Neuronal stem cell (in vitro differentiated cells): ENCODE data around the gene FBH1.

ENCODE experiments used
- DNase-seq: peaks from one replicate; pipeline ENCODE4 v3.0.0-alpha.2; 2013; ENCODE audit warnings: low spot score
- H2AFZ ChIP-seq: one replicate; pipeline ENCODE4 v1.6.1; 2013; ENCODE audit warnings: mild to moderate bottlenecking, low read length, inconsistent platforms
- H2AK5ac ChIP-seq: 2 replicates; pipeline ENCODE4 v1.6.1; 2013; ENCODE audit warnings: low read depth, mild to moderate bottlenecking, inconsistent platforms, low read length, moderate library complexity, mixed read lengths
- H2BK120ac ChIP-seq: 2 replicates; pipeline ENCODE4 v1.6.1; 2013; ENCODE audit warnings: low read depth, mild to moderate bottlenecking, inconsistent platforms, low read length, moderate library complexity, mixed read lengths
- H2BK12ac ChIP-seq: one replicate; pipeline ENCODE4 v1.6.1; 2013; ENCODE audit warnings: low read length, inconsistent platforms
- H2BK15ac ChIP-seq: 2 replicates; pipeline ENCODE4 v1.6.1; 2013; ENCODE audit warnings: mild to moderate bottlenecking, low read length, inconsistent platforms, mixed read lengths
- H2BK5ac ChIP-seq: one replicate; pipeline ENCODE4 v1.6.1; 2013; ENCODE audit warnings: inconsistent platforms, mild to moderate bottlenecking, low read length, moderate library complexity
- H3K14ac ChIP-seq: one replicate; pipeline ENCODE4 v1.6.1; 2013; ENCODE audit warnings: low read length, inconsistent platforms
- H3K18ac ChIP-seq: 2 replicates; pipeline ENCODE4 v1.6.1; 2013; ENCODE audit warnings: low read length, inconsistent platforms
- H3K23ac ChIP-seq: 2 replicates; pipeline ENCODE4 v1.6.1; 2013; ENCODE audit warnings: low read depth, mild to moderate bottlenecking, mixed read lengths, low read length, inconsistent platforms; ENCODE audit not compliant: poor library complexity
- H3K27ac ChIP-seq: replicated peaks from 3 replicates; pipeline ENCODE4 v1.5.1; 2013; ENCODE audit warnings: low read length, inconsistent platforms
- H3K27me3 ChIP-seq, 3 experiments: 2 replicates each; pipeline ENCODE4 v1.6.1; 2013; ENCODE audit warnings: low read length in 3 of 3, mild to moderate bottlenecking in 2 of 3, inconsistent platforms in 1 of 3, low read depth in 1 of 3, mixed read lengths in 1 of 3, moderate library complexity in 1 of 3; ENCODE audit not compliant: control insufficient read depth in 3 of 3, insufficient read depth in 3 of 3
- H3K36me3 ChIP-seq, 2 donors: replicated peaks in 1 of 2; 2 replicates each; pipeline ENCODE4 v1.6.1; 2013; ENCODE audit warnings: low read length in 2 of 2; ENCODE audit not compliant: control insufficient read depth in 2 of 2, insufficient read depth in 2 of 2
- H3K4ac ChIP-seq: 2 replicates; pipeline ENCODE4 v1.6.1; 2013; ENCODE audit warnings: inconsistent platforms, mild to moderate bottlenecking, low read length, moderate library complexity
- H3K4me1 ChIP-seq, 2 donors: 1 replicate in 1 of 2; 2 replicates in 1 of 2; pipeline ENCODE4 v1.6.1; 2013; ENCODE audit warnings: low read length in 2 of 2, low read depth in 1 of 2; ENCODE audit not compliant: control insufficient read depth in 2 of 2, insufficient read depth in 1 of 2
- H3K4me2 ChIP-seq: one replicate; pipeline ENCODE4 v1.6.1; 2013; ENCODE audit warnings: mild to moderate bottlenecking, low read length, inconsistent platforms; ENCODE audit not compliant: insufficient read depth, poor library complexity, severe bottlenecking
- H3K4me3 ChIP-seq, 2 donors: 2 replicates each; pipeline ENCODE4 v1.5.1; 2013; ENCODE audit warnings: low read length in 2 of 2, mild to moderate bottlenecking in 2 of 2, inconsistent platforms in 1 of 2, moderate library complexity in 1 of 2
- H3K79me1 ChIP-seq: one replicate; pipeline ENCODE4 v1.6.1; 2013; ENCODE audit warnings: low read depth, mild to moderate bottlenecking, inconsistent platforms, low read length, moderate library complexity
- H3K9ac ChIP-seq: one replicate; pipeline ENCODE4 v1.6.1; 2013; ENCODE audit warnings: mild to moderate bottlenecking, low read depth, low read length, inconsistent platforms; ENCODE audit not compliant: poor library complexity
- H3K9me3 ChIP-seq, 2 donors: replicated peaks in 1 of 2; 2 replicates each; pipeline versions ENCODE3 to v1.6.1; 2013; ENCODE audit warnings: low read length in 2 of 2, mild to moderate bottlenecking in 2 of 2, inconsistent platforms in 1 of 2, low read depth in 1 of 2, mixed read lengths in 1 of 2, moderate library complexity in 1 of 2; ENCODE audit not compliant: control insufficient read depth in 2 of 2, insufficient read depth in 1 of 2
- H4K8ac ChIP-seq: one replicate; pipeline ENCODE4 v1.6.1; 2013; ENCODE audit warnings: low read depth, mild to moderate bottlenecking, inconsistent platforms, low read length, moderate library complexity
- H4K91ac ChIP-seq: one replicate; pipeline ENCODE4 v1.6.1; 2013; ENCODE audit warnings: low read length, low read depth, mild to moderate bottlenecking, inconsistent platforms; ENCODE audit not compliant: poor library complexity
- WGBS, 2 donors: extraction: QIAGEN DNeasy Blood & Tissue Kit; methylation state at CpG; one replicate each; pipeline ENCODE4 v1.1.7; 2013; ENCODE audit warnings: missing lambda C conversion rate in 2 of 2, mixed read lengths in 1 of 2; ENCODE audit not compliant: insufficient read length in 2 of 2, insufficient replicate concordance in 1 of 2; ENCODE audit errors: extremely low coverage in 2 of 2; 5-methylcytosine and 5-hydroxymethylcytosine counted together

The FBH1 gene

DNA sequence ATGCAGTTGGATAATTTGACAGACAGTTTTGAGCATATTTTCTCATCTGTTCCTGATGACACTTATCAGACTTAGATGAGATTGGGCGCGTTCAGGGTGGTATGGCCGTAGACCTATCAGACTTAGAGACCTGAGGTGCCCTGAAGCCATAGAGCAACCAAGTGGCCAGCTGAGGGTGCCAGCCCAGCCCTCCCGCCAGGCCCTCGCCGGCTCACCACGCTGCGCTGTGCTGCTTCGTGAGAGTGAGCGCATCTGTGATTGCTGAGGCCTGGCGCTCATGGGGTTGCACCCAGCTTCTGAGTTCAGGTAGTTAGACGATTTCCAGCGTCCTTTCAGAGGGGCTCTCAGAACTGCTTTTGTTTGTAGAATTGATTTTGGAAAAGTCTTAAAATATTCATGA is 10.2 kb downstream of the FBH1 start:
- Histone ChIP-seq H3K4me3 (no peak overlapping the region), H2BK5ac (no peak overlapping the region), H3K14ac (no peak overlapping the region), H3K27ac (no peak overlapping the region), H2BK15ac (no peak overlapping the region), H2BK12ac (no peak overlapping the region), H3K18ac (peak overlapping the region; percentile 15), H3K4me1 (peaks cover 0 to 5% of the 10 kb centered on the region in 2 donors), H3K79me1 (peaks cover 5% of the 10 kb centered on the region), H3K36me3 (peaks cover 7 to 44% of the 10 kb centered on the region in 2 donors), H2AK5ac (no peak overlapping the region), H3K4me2 (no peak overlapping the region), H3K27me3 (no peaks in the 10 kb centered on the region), H2AFZ (no peak overlapping the region), H3K23ac (no peak overlapping the region), H3K4ac (no peak overlapping the region), H3K9ac (peak overlapping the region; percentile 33), H4K8ac (no peak overlapping the region), H4K91ac (no peak overlapping the region), H3K9me3 (peaks cover 2 to 13% of the 10 kb centered on the region in 2 donors), H2BK120ac (no peak overlapping the region)
- DNase-seq: no peak
- no CpG with 5 or more reads among the region's 13 CpGs for WGBS, 2 donors

DNA sequence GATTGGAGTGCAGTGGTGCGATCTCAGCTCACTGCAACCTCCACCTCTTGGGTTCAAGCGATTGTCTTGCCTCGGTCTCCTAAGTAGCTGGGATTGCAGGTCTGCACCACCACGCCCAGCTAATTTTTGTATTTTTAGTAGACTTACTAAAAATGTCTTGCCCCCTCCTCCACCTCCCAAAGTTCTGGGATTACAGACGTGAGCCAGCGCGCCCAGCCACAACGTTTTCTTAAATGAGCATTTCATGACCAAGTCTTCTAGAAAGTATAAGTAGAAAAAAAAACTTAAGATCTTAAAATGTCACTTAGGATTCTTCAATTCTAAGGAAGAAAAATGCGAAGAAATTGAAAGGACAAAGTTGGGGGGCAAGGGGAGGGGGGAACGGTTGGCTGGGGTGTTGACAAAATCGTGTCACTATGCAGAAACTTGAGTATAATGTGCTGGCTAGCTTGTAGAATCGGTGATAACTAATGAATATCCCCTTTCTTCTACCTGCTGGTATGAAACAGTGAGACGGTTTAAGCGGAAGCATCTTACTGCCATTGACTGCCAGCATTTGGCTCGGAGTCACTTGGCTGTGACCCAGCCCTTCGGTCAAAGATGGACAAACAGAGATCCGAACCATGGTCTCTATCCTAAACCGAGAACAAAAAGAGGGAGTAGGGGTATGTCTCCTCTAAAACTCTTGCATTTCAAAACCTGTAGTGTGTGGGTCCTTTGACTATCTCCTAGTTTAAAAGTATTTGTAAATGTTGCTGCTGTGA is 12.7 kb downstream of the FBH1 start:
- Histone ChIP-seq H3K4me1 (no peaks in the 10 kb centered on the region), H3K4me3 (no peak overlapping the region), H3K23ac (no peak overlapping the region), H3K27me3 (no peaks in the 10 kb centered on the region), H3K4ac (no peak overlapping the region), H2BK12ac (no peak overlapping the region), H3K79me1 (peaks cover 3% of the 10 kb centered on the region), H2BK120ac (no peak overlapping the region), H3K18ac (no peak overlapping the region), H3K9ac (no peak overlapping the region), H3K4me2 (no peak overlapping the region), H4K8ac (no peak overlapping the region), H2BK5ac (no peak overlapping the region), H2AK5ac (no peak overlapping the region), H2BK15ac (no peak overlapping the region), H3K14ac (no peak overlapping the region), H3K9me3 (peaks cover 2 to 6% of the 10 kb centered on the region in 2 donors), H3K36me3 (peaks cover 11 to 43% of the 10 kb centered on the region in 2 donors), H2AFZ (no peak overlapping the region), H4K91ac (no peak overlapping the region), H3K27ac (no peak overlapping the region)
- WGBS, 2 donors: no CpG with 5 or more reads among the region's 18 CpGs
- no peak for DNase-seq

DNA sequence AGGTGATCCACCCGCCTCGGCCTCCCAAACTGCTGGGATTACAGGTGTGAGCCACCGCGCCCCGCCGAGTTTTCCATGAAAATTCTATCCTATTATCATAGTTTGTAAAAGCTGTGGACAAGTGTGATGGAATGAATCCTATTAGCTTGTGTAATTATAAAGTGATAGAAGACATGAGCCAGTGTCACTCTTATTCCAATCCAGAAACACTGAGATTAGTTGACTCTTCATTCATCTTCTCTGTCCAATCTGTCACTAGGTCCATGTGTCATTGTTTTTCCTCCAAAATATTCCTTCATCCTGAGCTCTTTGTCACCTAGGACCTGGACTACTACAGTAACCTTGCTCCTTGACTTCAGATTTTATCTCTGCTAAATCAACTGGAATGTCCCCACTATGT is 13.5 kb downstream of the FBH1 start:
- H2AFZ ChIP-seq: no peak overlapping the region
- no peaks in the 10 kb centered on the region for H3K4me1 ChIP-seq
- no peaks in the 10 kb centered on the region for H3K9me3 ChIP-seq
- H3K27ac ChIP-seq: no peak overlapping the region
- no peak overlapping the region for H3K14ac ChIP-seq
- peaks cover 3% of the 10 kb centered on the region for H3K79me1 ChIP-seq
- H3K4ac ChIP-seq: no peak overlapping the region
- H3K4me3 ChIP-seq: no peak overlapping the region
- H3K27me3 ChIP-seq: no peaks in the 10 kb centered on the region
- H2BK15ac ChIP-seq: no peak overlapping the region
- H3K36me3 ChIP-seq: peaks cover 10 to 39% of the 10 kb centered on the region in 2 donors
- WGBS, 2 donors: no CpG with 5 or more reads among the region's 6 CpGs
- no peak overlapping the region for H2BK12ac ChIP-seq
- no peak overlapping the region for H2BK120ac ChIP-seq
- H4K91ac ChIP-seq: no peak overlapping the region
- H2AK5ac ChIP-seq: no peak overlapping the region
- no peak overlapping the region for H3K9ac ChIP-seq
- H2BK5ac ChIP-seq: no peak overlapping the region
- H3K4me2 ChIP-seq: no peak overlapping the region
- no peak overlapping the region for H3K23ac ChIP-seq
- H4K8ac ChIP-seq: no peak overlapping the region
- no peak overlapping the region for H3K18ac ChIP-seq
- DNase-seq: no peak

DNA sequence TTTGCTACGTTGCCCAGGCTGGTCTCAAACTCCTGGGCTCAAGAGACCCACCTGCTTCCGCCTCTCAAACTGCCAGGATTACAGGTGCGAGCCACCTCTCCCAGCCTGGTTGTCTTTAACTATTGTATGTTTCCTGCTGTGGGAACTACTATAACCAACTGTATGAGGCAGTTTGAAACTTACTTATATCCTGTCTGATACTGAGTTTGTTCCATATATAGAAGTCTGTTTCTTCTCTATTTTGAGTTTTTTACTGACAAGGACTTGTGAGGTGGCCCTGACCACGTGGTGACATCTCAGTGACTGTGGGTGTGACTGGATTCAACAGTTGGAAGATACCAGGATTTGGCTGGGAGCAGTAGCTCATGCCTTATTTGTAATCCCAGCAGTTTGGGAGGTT is 14.2 kb downstream of the FBH1 start:
- H3K27ac ChIP-seq: no peak overlapping the region
- no peaks in the 10 kb centered on the region for H3K9me3 ChIP-seq
- H3K4me2 ChIP-seq: no peak overlapping the region
- no peak overlapping the region for H2BK15ac ChIP-seq
- H3K4me1 ChIP-seq: no peaks in the 10 kb centered on the region
- no peak overlapping the region for H3K23ac ChIP-seq
- no peak overlapping the region for H2AFZ ChIP-seq
- no CpG with 5 or more reads among the region's 4 CpGs for WGBS, 2 donors
- H2AK5ac ChIP-seq: no peak overlapping the region
- H3K4ac ChIP-seq: no peak overlapping the region
- H3K14ac ChIP-seq: no peak overlapping the region
- H2BK12ac ChIP-seq: no peak overlapping the region
- no peak overlapping the region for H3K9ac ChIP-seq
- no peak overlapping the region for H2BK5ac ChIP-seq
- no peak for DNase-seq
- no peaks in the 10 kb centered on the region for H3K27me3 ChIP-seq
- H3K18ac ChIP-seq: no peak overlapping the region
- no peak overlapping the region for H2BK120ac ChIP-seq
- peaks cover 6% of the 10 kb centered on the region for H3K79me1 ChIP-seq
- no peak overlapping the region for H4K8ac ChIP-seq
- no peak overlapping the region for H3K4me3 ChIP-seq
- no peak overlapping the region for H4K91ac ChIP-seq
- H3K36me3 ChIP-seq: peaks cover 13 to 46% of the 10 kb centered on the region in 2 donors
